DMS53 treated with DMSO at 0.1 percent for 48 hours (cell line): ENCODE measurements around the gene RFC2.
"Not testable (repeated sequence)": the region's sequence is repeated elsewhere in the genome, so short reads cannot be mapped to it uniquely, and the experiment has no call there.

Source experiments
- DNase-seq: peaks from one replicate; lab custom pipeline; 2025; ENCODE audit not compliant: unreplicated experiment; lab: John Stamatoyannopoulos, UW

The RFC2 gene

DNA sequence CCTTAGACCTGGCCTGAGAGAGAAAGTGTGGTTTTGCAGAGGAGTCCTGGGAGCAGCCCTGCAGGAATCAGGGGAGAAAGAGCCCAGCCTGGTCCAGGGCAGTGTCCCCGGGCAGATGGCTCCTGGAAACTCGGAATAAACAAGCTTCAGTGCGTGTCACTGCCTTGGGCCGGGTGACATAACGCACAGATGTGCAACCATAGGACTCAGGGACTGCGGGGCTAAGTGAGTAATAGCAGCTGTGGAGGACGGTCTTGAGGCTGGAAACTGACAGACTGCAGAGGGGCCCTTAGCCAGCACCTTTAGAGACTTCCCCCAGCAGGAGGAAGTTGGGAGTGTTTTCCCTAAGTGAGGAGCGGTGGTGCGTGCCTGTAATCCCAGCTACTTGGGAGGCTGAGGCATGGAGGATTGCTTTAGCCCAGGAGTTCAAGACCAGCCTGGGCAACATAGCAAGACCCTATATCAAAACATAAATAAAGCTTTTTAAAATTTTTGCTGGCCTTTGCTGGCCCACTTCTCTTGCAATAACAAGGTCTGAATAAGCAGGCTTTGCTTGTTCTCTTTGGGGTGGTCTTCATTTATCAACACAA is 29.8 kb upstream of the RFC2 start:
- DNase-seq, result no peak

- no peak for DNase-seq
Observed at GRCh38 chr7:74282748-74283459, 28.7 kb upstream of the RFC2 start.

DNA sequence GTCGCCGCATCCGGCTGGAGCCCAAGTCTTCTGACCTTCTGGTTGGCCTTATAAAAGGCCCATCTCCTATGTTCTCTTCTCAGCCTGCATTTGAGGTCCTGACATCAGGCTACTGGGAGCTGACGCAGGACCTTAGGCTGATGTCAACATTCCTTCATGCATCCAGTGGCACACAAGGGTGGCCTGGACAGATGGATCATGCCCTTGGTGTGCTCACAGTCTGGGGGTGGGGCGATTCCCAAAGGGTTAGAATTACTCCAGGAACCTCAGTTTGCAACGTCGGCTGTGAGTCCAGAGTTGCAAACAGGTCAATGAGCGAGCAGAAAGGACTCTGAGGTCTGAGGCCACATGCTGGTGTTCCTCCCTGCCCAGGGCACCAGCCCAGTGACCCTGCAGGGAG is 26.8 kb upstream of the RFC2 start:
- no peak for DNase-seq

- no peak for DNase-seq
Observed at GRCh38 chr7:74277636-74278035, 23.4 kb upstream of the RFC2 start.

- no peak for DNase-seq
Observed at GRCh38 chr7:74275401-74275881, 21.2 kb upstream of the RFC2 start.

DNA sequence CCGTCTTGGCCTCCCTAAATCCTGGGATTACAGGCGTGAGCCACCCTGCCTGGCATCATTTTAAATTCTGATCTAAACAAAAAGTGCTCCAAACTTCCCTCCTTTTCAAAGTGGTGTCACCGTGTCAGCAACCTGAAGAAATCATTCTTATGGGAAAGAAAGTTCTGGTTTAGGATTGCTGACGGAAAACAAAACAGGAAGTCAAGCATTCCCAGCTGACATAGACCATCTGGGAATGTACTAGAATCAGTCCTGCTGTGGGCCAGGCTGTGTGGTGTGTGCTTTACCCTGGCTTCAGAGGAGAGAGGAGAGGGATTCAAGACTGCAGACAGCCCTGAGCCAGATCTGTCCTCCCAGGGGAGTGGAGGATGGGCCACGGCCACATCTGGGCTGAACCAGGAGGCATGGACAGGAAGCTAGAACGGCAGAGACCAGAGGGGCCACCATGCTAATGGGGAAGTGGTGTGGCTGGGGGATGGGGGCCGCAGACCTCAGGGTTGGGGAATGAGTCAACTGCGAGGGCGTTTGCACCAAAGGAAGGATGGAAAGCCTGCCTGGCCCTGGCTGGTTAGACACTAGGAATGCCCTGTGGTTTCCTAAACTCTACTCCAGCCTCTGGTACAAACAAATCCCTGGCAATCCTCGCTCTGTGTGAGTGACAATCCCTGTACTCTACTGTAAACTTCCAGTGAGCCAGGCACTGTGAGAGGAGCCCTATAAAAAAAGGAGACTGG is 18.3 kb upstream of the RFC2 start:
- no peak for DNase-seq

GRCh38 chr7:74271742-74272141 is 17.5 kb upstream of the RFC2 start:
- DNase-seq, result no peak

GRCh38 chr7:74269757-74270277 is 15.6 kb upstream of the RFC2 start:
- DNase-seq, result peak; percentile 74

GRCh38 chr7:74267756-74268565 is 13.8 kb upstream of the RFC2 start:
- no peak for DNase-seq

DNA sequence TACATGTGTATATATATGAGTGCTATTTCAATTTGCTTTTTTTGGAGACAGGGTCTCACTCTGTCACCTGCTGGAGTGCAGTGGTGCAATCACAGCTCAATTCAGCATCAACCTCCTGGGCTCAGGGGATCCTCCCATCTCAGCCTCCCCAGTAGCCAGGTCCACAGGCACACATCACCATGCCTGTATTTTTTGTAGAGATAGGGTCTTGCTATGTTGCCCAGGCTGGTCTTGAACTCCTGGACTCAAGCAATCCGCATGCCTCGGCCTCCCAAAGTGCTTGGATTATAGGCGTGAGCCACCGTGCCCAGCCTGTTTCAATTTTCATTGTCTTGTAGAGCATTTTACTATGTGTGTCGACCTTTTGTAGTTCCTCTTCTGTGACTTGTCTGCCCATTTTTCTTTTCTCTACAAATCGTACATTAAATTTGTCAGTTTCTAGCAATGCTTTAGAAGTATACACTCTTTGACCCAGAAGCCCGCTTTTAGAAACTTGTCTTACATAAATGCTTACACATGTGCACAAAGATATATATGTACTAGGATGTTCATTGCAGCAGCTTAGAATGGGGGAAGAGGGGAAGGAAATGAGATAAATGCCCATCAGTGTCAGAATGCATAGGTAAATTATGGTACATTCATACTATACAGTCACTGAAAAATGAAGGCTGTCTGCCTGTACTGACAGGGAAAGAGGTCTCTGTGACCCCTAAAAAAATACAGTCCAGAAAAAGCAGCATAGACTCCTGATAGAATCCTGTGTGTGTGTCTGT is 12.2 kb upstream of the RFC2 start:
- no peak for DNase-seq

- DNase-seq, result no peak
Observed at GRCh38 chr7:74263399-74264120, 9.4 kb upstream of the RFC2 start.

DNA sequence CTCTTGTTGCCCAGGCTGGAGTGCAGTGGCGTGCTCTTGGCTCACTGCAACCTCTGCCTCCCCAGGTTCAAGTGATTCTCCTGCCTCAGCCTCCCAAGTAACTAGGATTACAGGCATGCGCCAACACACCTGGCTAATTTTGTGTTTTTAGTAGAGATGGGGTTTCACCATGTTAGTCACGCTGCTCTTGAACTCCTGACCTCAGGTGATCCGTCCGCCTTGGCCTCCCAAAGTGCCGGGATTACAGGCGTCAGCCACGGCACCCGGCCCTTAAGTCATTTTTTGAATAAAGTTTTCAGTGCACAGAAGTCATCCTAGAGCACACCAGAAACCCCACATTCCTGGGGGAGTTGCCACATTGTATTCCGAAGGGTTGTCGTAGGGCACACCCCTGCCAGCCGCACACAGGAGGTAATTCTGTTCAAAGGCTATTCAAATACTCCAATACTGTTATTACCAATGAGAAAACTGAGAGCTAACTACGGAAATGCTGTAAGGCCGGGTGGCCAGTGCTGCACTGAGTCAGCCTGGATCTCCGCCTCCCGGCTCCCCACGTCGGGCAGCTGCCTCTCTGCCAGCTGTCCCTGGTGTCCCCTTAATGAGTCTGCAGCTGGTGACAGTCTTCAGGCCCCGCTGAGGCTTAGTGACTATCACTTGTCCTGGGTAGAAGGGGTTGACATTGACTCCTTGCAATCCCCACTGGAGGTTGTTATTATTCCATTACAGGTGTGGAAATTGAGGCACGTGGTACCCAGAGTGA is 8.6 kb upstream of the RFC2 start:
- no peak for DNase-seq

- DNase-seq, result peak; percentile 19
Observed at GRCh38 chr7:74258639-74259038, 4.4 kb upstream of the RFC2 start.

GRCh38 chr7:74256491-74257408 is 2.6 kb upstream of the RFC2 start:
- no peak for DNase-seq

DNA sequence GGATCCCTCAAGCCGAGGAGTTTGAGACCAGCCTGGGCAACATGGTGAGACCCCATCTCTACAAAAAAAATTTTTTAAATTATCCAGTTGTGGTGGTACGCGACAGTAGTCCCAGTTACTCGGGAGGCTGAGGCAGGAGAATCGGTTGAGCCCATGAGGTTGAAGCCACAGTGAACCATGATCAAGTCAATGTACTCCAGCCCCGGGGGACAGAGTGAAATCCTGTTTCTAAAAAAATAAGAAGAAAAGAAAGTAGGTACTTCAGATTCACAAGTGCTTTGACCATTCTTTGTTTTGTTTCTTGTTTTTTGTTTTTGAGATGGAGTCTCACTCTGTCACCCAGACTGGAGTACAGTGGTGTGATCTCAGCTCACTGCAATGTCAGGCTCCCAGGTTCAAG is 1.3 kb upstream of the RFC2 start:
- DNase-seq, result not testable (repeated sequence)

GRCh38 chr7:74254858-74255379 is 720 bp upstream of the RFC2 start:
- no peak for DNase-seq

DNA sequence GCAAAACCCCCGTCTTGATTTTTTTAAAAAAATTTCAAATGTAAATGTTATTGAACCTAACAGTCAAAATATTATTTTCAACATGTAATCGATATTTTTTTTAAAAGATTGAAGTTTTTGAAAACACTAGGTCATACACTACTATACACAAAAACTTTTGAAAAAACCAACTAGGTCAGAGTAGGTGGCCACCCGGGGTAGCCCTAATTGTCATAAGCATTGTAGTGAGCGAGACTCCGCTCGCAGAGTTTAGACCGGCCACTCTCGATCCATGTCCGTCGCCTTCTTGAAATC is 417 bp downstream of the RFC2 start:
- no peak for DNase-seq

DNA sequence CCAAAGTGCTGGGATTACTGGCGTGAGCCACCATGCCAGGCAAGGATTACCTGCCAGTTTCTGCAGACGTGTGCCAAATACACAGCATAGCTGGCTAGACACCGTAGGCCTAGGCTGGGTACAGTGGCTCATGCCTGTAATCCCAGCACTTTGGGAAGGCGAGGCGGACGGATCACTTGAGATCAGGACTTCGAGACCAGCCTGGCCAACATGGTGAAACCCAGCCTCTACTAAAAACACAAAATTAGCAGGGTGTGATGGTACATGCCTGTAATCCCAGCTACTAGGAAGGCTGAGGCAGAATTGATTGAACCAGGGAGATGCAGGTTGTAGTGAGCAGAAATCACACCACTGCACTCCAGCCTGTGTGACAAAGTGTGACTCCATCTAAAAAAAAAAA is 868 bp downstream of the RFC2 start:
- no peak for DNase-seq
